ENCODE measurements around the gene CALM3. TPM values are rescaled to one million over a fixed set of nuclear protein-coding genes. Genes with fewer than 3 reads are reported as not detected.

The CALM3 gene
- total and polyA plus RNA-seq, 2 of the 4 experiments (the other 2 are of a cell fraction): 91.6 to 501 TPM

DNA sequence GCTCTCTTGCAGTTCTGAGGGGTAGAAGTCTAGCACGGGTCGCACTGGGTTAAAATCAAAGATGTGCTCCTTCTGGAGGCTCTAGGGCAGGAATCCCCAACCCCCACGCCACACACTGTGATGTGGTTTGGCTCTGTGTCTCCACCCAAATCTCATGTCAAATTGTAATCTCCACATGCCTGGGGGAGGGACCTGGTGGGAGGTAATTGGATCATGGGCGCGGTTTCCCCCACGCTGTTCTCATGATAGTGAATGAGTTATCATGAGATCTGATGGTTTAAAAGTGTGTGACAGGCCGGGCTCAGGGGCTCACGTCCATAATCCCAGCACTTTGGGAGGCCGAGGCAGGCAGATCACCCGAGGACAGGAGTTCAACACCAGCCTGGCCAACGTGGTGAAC lies 26.6 kb upstream of the CALM3 start:
- no peak for DNase-seq

More for the DNA sequence above, 26.6 kb upstream of the CALM3 start:
- no CpG with 5 or more reads among the region's 11 CpGs for WGBS, 2 experiments (ENCODE audit: extremely low coverage in 2 of 2, insufficient read length in 1 of 2)
- dilution Hi-C loops (cut with HindIII; ENCODE audit: low sequenced_read_pairs, unreplicated experiment): no loop called here
- Histone ChIP-seq H2BK5ac (ENCODE audit: low read depth, low read length, poor library complexity, severe bottlenecking) (no peak overlapping the region), H3K9ac (ENCODE audit: low read depth, low read length) (no peak overlapping the region), H3K9me1 (ENCODE audit: insufficient read depth, low read length) (no peaks in the 10 kb centered on the region; the same call in 1 of the 2 replicates), H2AK5ac (ENCODE audit: low read depth, low read length) (no peak overlapping the region), H3K23ac (ENCODE audit: low read depth, low read length) (no peak overlapping the region), H3K27ac (ENCODE audit: insufficient read depth, low read length) (no peak overlapping the region), H3K36me3 (ENCODE audit: control insufficient read depth, insufficient read depth, low read length) (no peaks in the 10 kb centered on the region), H3K9me3 (ENCODE audit: control insufficient read depth, insufficient read depth, low read length) (no peaks in the 10 kb centered on the region), H4K5ac (ENCODE audit: low read depth, low read length) (no peak overlapping the region), H2BK120ac (ENCODE audit: low read depth, low read length) (no peak overlapping the region), H3K79me1 (ENCODE audit: low read depth in 1 of 2, low read length in 2 of 2) (no peaks in the 10 kb centered on the region), H2BK20ac (ENCODE audit: low read depth, low read length) (no peak overlapping the region), H3K4me3 (ENCODE audit: insufficient read depth, low read depth, low read length) (no peak overlapping the region), H3K27me3 (ENCODE audit: control insufficient read depth, insufficient read depth, low read length) (peaks cover 14% of the 10 kb centered on the region), H3K4me1 (ENCODE audit: control insufficient read depth, insufficient read depth, low read length) (no peaks in the 10 kb centered on the region), H3K18ac (ENCODE audit: low read depth, low read length) (no peak overlapping the region), H4K91ac (ENCODE audit: insufficient read depth, low read depth, low read length) (no peak overlapping the region), H3K56ac (ENCODE audit: extremely low read depth, insufficient read depth, low read length) (no peak overlapping the region), H2AFZ (replicated peaks; ENCODE audit: low read length, poor library complexity) (no peak overlapping the region), H4K8ac (ENCODE audit: low read depth in 2 of 2, low read length in 2 of 2) (no peak overlapping the region), H3K4me2 (ENCODE audit: low read depth, low read length) (no peak overlapping the region), H2BK15ac (ENCODE audit: low read depth, low read length) (no peak overlapping the region), H2AK9ac (replicated peaks; ENCODE audit: low read depth, low read length, poor library complexity) (no peak overlapping the region), H3K14ac (replicated peaks; ENCODE audit: low read depth, low read length) (no peak overlapping the region), H3K4ac (ENCODE audit: low read depth, low read length) (no peak overlapping the region), H4K20me1 (ENCODE audit: insufficient read depth, low read length) (no peaks in the 10 kb centered on the region)
- no peak for TF ChIP-seq ELK1 (IDR thresholded peaks at IDR 0.05; ENCODE audit: borderline replicate concordance, low read depth, low read length)
- no peak for TF ChIP-seq MAFK (IDR thresholded peaks at IDR 0.05; ENCODE audit: low read depth, low read length)
- TF ChIP-seq BHLHE40 (IDR thresholded peaks at IDR 0.05; ENCODE audit: low read depth, low read length): no peak
- TF ChIP-seq USF2 (IDR thresholded peaks at IDR 0.05; ENCODE audit: low read depth, low read length): no peak
- no peak for TF ChIP-seq RFX5 (IDR thresholded peaks at IDR 0.05; ENCODE audit: low read depth, low read length)
- TF ChIP-seq RCOR1 (IDR thresholded peaks at IDR 0.05; ENCODE audit: insufficient replicate concordance, low read length): no peak
- no peak for TF ChIP-seq CHD1 (IDR thresholded peaks at IDR 0.05; ENCODE audit: low read depth, low read length)
- TF ChIP-seq, protein P1, sequence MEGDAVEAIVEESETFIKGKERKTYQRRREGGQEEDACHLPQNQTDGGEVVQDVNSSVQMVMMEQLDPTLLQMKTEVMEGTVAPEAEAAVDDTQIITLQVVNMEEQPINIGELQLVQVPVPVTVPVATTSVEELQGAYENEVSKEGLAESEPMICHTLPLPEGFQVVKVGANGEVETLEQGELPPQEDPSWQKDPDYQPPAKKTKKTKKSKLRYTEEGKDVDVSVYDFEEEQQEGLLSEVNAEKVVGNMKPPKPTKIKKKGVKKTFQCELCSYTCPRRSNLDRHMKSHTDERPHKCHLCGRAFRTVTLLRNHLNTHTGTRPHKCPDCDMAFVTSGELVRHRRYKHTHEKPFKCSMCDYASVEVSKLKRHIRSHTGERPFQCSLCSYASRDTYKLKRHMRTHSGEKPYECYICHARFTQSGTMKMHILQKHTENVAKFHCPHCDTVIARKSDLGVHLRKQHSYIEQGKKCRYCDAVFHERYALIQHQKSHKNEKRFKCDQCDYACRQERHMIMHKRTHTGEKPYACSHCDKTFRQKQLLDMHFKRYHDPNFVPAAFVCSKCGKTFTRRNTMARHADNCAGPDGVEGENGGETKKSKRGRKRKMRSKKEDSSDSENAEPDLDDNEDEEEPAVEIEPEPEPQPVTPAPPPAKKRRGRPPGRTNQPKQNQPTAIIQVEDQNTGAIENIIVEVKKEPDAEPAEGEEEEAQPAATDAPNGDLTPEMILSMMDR (conservative IDR thresholded peaks at IDR 0.05; ENCODE audit: low read depth, low read length): no peak
- no peak for TF ChIP-seq CEBPB (IDR thresholded peaks at IDR 0.05; ENCODE audit: low read depth, low read length)
- TF ChIP-seq NFE2L2 (IDR thresholded peaks at IDR 0.05; ENCODE audit: low read depth, low read length): no peak
- TF ChIP-seq FOS (IDR thresholded peaks at IDR 0.05; ENCODE audit: low read depth, low read length): no peak
- in situ Hi-C loops (cut with MboI; ENCODE audit: low sequenced_read_pairs): no loop called here
- ChIA-PET POLR2A (ENCODE audit: unreplicated experiment) (no interaction called here), CTCF (no interaction called here)
- intact Hi-C loops (cut with micrococcal nuclease): no loop called here
- no peak; the same call in 1 of the 2 replicates for ATAC-seq (ENCODE audit: low read depth)
- no TSS peak for BruUV-seq (replicated peaks)

All from IMR-90 (cell line).